Gastroesophageal sphincter (tissue), 4 donors: Measurements from ENCODE around the gene PTPN2. TPM values are rescaled to one million over a fixed set of nuclear protein-coding genes. Genes with fewer than 3 reads are reported as not detected.

Experiments used
- ATAC-seq: fragments of 150-250 bp; one replicate; pipeline ENCODE4 v1.9.1; 2016; ENCODE audit warnings: mild to moderate bottlenecking, moderate library complexity
- H3K27ac ChIP-seq, 4 donors: fragments of 200-600 bp; sonication (generic) in 3 of 4; 1 replicate in 3 of 4; 2 replicates in 1 of 4; pipeline ENCODE4 v1.5.1; 2016 to 2019
- H3K27me3 ChIP-seq: fragments of 200-600 bp; sonication (generic); one replicate; pipeline ENCODE4 v1.5.1; 2019
- H3K36me3 ChIP-seq, 2 donors: fragments of 200-600 bp; sonication (generic); one replicate each; pipeline ENCODE4 v1.5.1; 2019; ENCODE audit warnings: control low read depth in 1 of 2
- H3K4me1 ChIP-seq, 3 donors: fragments of 200-600 bp; sonication (generic); 1 replicate in 2 of 3; 2 replicates in 1 of 3; pipeline ENCODE4 v1.5.1; 2016 to 2019; ENCODE audit warnings: control low read depth in 2 of 3
- H3K4me3 ChIP-seq, 2 donors: fragments of 200-600 bp; sonication (generic); one replicate each; pipeline ENCODE4 v1.5.1; 2019; ENCODE audit warnings: mild to moderate bottlenecking in 1 of 2, moderate library complexity in 1 of 2
- H3K9me3 ChIP-seq, 3 donors: fragments of 200-600 bp; sonication (generic); one replicate each; pipeline ENCODE4 v1.5.1; 2017 to 2019; ENCODE audit warnings: control low read depth in 2 of 3
- CTCF ChIP-seq, 4 experiments: fragments of 200-600 bp in 2 of 4; fragments of 450-650 bp in 2 of 4; sonication (generic) in 1 of 4; IDR thresholded peaks; one replicate each; pipeline ENCODE4 v1.5.1; 2017 to 2019; ENCODE audit warnings: antibody characterized with exemption in 4 of 4, mild to moderate bottlenecking in 2 of 4, moderate library complexity in 2 of 4
- EP300 ChIP-seq: sonication (generic); formaldehyde crosslinking; IDR thresholded peaks from one replicate; pipeline ENCODE4 v1.6.1; 2017; ENCODE audit warnings: antibody characterized with exemption, mild to moderate bottlenecking
- POLR2A ChIP-seq, 2 donors: fragments of 450-650 bp; IDR thresholded peaks; one replicate each; pipeline ENCODE4 v1.6.1; 2017; ENCODE audit warnings: antibody characterized with exemption in 2 of 2, mild to moderate bottlenecking in 2 of 2, moderate library complexity in 1 of 2
- POLR2AphosphoS5 ChIP-seq: sonication (generic); formaldehyde crosslinking; IDR thresholded peaks from one replicate; pipeline ENCODE4 v1.6.1; 2017; ENCODE audit warnings: antibody characterized with exemption
- WGBS, 2 donors: methylation state at CpG; one replicate each; pipeline ENCODE4 v1.1.5; 2018; ENCODE audit warnings: low coverage in 1 of 2; 5-methylcytosine and 5-hydroxymethylcytosine counted together
- total RNA-seq, 4 donors: library from RNA; depleted of rRNA; stranded (reverse); fragments of >200 nt; gene quantifications; one replicate each; pipeline ENCODE4 v1.1.0, GENCODE V29; 2016

Gene PTPN2
- total RNA-seq, 4 donors from 2014 or later, result 13.0 to 30.6 (median 19.6) TPM

- no peaks in the 10 kb centered on the region for H3K36me3 ChIP-seq
- no peak for TF ChIP-seq EP300
- TF ChIP-seq CTCF (IDR thresholded peaks at IDR 0.05), result no peak
- no peak for TF ChIP-seq POLR2AphosphoS5
- TF ChIP-seq POLR2A (IDR thresholded peaks at IDR 0.05), result no peak
- ATAC-seq, result no peak
- no peaks in the 10 kb centered on the region for H3K27me3 ChIP-seq
- H3K27ac ChIP-seq, result no peak overlapping the region
- no peaks in the 10 kb centered on the region for H3K9me3 ChIP-seq
- 42 to 58% methylated on average over 5 of the region's 5 CpGs for whole genome bisulfite sequencing, 2 donors
- H3K4me3 ChIP-seq, result no peak overlapping the region
- H3K4me1 ChIP-seq, result no peaks in the 10 kb centered on the region
Observed at GRCh38 chr18:12928641-12929040, 44.6 kb upstream of the PTPN2 start.

GRCh38 chr18:12928206-12928605, 44.2 kb upstream of the PTPN2 start:
- 60 to 64% methylated on average over 4 of the region's 4 CpGs for WGBS, 2 donors
- Histone ChIP-seq H3K9me3 (no peaks in the 10 kb centered on the region), H3K27me3 (no peaks in the 10 kb centered on the region), H3K4me3 (no peak overlapping the region), H3K27ac (no peak overlapping the region), H3K36me3 (no peaks in the 10 kb centered on the region), H3K4me1 (no peaks in the 10 kb centered on the region)
- TF ChIP-seq POLR2AphosphoS5 (no peak), CTCF (IDR thresholded peaks at IDR 0.05) (no peak), EP300 (no peak), POLR2A (IDR thresholded peaks at IDR 0.05) (no peak)
- ATAC-seq, result no peak

GRCh38 chr18:12924616-12925015, 40.6 kb upstream of the PTPN2 start:
- H3K27ac ChIP-seq, result no peak overlapping the region
- H3K36me3 ChIP-seq, result no peaks in the 10 kb centered on the region
- H3K4me1 ChIP-seq, result no peaks in the 10 kb centered on the region
- no peaks in the 10 kb centered on the region for H3K9me3 ChIP-seq
- no peak overlapping the region for H3K4me3 ChIP-seq
- no peak for ATAC-seq
- 59 to 63% methylated on average over 6 of the region's 6 CpGs for WGBS, 2 donors
- H3K27me3 ChIP-seq, result no peaks in the 10 kb centered on the region
- TF ChIP-seq POLR2A (IDR thresholded peaks at IDR 0.05) (no peak), CTCF (IDR thresholded peaks at IDR 0.05) (no peak), EP300 (no peak), POLR2AphosphoS5 (no peak)

- ATAC-seq, result no peak
- Histone ChIP-seq H3K9me3 (no peaks in the 10 kb centered on the region), H3K27me3 (no peaks in the 10 kb centered on the region), H3K4me3 (no peak overlapping the region), H3K27ac (no peak overlapping the region), H3K4me1 (no peaks in the 10 kb centered on the region), H3K36me3 (no peaks in the 10 kb centered on the region)
- TF ChIP-seq POLR2AphosphoS5, result no peak
- 79 to 90% methylated on average over 1 of the region's 1 CpG for WGBS, 2 donors
Observed at GRCh38 chr18:12922266-12922665, 38.2 kb upstream of the PTPN2 start.

- H3K4me3 ChIP-seq, result no peak overlapping the region
- no peaks in the 10 kb centered on the region for H3K27me3 ChIP-seq
- no peak for ATAC-seq
- 70 to 75% methylated on average over 5 to 7 of the region's 7 CpGs for WGBS, 2 donors
- TF ChIP-seq POLR2A (IDR thresholded peaks at IDR 0.05), result no peak
- TF ChIP-seq EP300, result no peak
- no peak for TF ChIP-seq CTCF (IDR thresholded peaks at IDR 0.05)
- TF ChIP-seq POLR2AphosphoS5, result no peak
- no peaks in the 10 kb centered on the region for H3K4me1 ChIP-seq
- no peaks in the 10 kb centered on the region for H3K36me3 ChIP-seq
- no peaks in the 10 kb centered on the region for H3K9me3 ChIP-seq
- no peak overlapping the region for H3K27ac ChIP-seq
Observed at GRCh38 chr18:12921178-12921577, 37.1 kb upstream of the PTPN2 start.
